IMR-90 (cell line): ENCODE measurements around the gene RPL15. TPM values are rescaled to one million over a fixed set of nuclear protein-coding genes. Genes with fewer than 3 reads are reported as not detected.

ENCODE experiments used
- ATAC-seq: fragments of 200-7000 bp; cut with Tn5 transposase; 2 replicates; pipeline ENCODE4 v1.9.1; 2020; ENCODE audit warnings: low read depth, mild to moderate bottlenecking, moderate library complexity
- BruUV-seq: library from RNA; stranded (reverse); fragments of 400-500 nt; replicated peaks from 2 replicates; lab custom pipeline; 2021; lab: Mats Ljungman, UMichigan
- CTCF ChIA-PET: fragments of 300-600 bp; formaldehyde crosslinking; extraction: SDS; loops from one replicate; lab custom pipeline; 2021; ENCODE audit warnings: antibody characterized with exemption; lab: Yijun Ruan, JAX
- POLR2A ChIA-PET: fragments of 300-600 bp; sonication (Branson Sonifier 250); formaldehyde crosslinking; loops from one replicate; lab custom pipeline; 2022; ENCODE audit warnings: antibody characterized with exemption; ENCODE audit not compliant: unreplicated experiment; lab: Charles Lee
- DNase-seq: peaks from one replicate; pipeline ENCODE4 v3.0.0; 2013
- H2AFZ ChIP-seq: replicated peaks from 2 replicates; pipeline ENCODE3; 2013; ENCODE audit warnings: low read length, mild to moderate bottlenecking; ENCODE audit not compliant: poor library complexity
- H2AK5ac ChIP-seq: 2 replicates; pipeline ENCODE4 v1.6.1; 2013; ENCODE audit warnings: low read depth, low read length, inconsistent platforms
- H2AK9ac ChIP-seq: replicated peaks from 2 replicates; pipeline ENCODE3; 2013; ENCODE audit warnings: mild to moderate bottlenecking, low read depth, low read length, moderate library complexity; ENCODE audit not compliant: poor library complexity
- H2BK120ac ChIP-seq: 2 replicates; pipeline ENCODE4 v1.6.1; 2013; ENCODE audit warnings: low read depth, low read length, inconsistent platforms
- H2BK15ac ChIP-seq: 3 replicates; pipeline ENCODE4 v1.6.1; 2013; ENCODE audit warnings: low read depth, low read length, inconsistent platforms
- H2BK20ac ChIP-seq: 2 replicates; pipeline ENCODE4 v1.6.1; 2013; ENCODE audit warnings: low read depth, mild to moderate bottlenecking, inconsistent platforms, low read length, moderate library complexity
- H2BK5ac ChIP-seq: 2 replicates; pipeline ENCODE4 v1.6.1; 2013; ENCODE audit warnings: mild to moderate bottlenecking, low read depth, low read length, inconsistent platforms; ENCODE audit not compliant: poor library complexity, severe bottlenecking
- H3K14ac ChIP-seq: replicated peaks from 2 replicates; pipeline ENCODE4 v1.6.1; 2013; ENCODE audit warnings: low read depth, low read length, inconsistent platforms
- H3K18ac ChIP-seq: 2 replicates; pipeline ENCODE4 v1.6.1; 2013; ENCODE audit warnings: low read depth, low read length, control low read depth
- H3K23ac ChIP-seq: 2 replicates; pipeline ENCODE4 v1.6.1; 2013; ENCODE audit warnings: low read depth, low read length, inconsistent platforms
- H3K27ac ChIP-seq: 2 replicates; pipeline ENCODE4 v1.5.1; 2013; ENCODE audit warnings: mild to moderate bottlenecking, control low read depth, low read length; ENCODE audit not compliant: insufficient read depth
- H3K27me3 ChIP-seq: 2 replicates; pipeline ENCODE4 v1.6.1; 2013; ENCODE audit warnings: low read length; ENCODE audit not compliant: control insufficient read depth, insufficient read depth
- H3K36me3 ChIP-seq: 2 replicates; pipeline ENCODE4 v1.6.1; 2013; ENCODE audit warnings: low read length, mixed read lengths; ENCODE audit not compliant: control insufficient read depth, insufficient read depth
- H3K4ac ChIP-seq: 2 replicates; pipeline ENCODE4 v1.6.1; 2013; ENCODE audit warnings: low read depth, low read length, inconsistent platforms
- H3K4me1 ChIP-seq: 2 replicates; pipeline ENCODE4 v1.6.1; 2013; ENCODE audit warnings: low read length, mixed read lengths; ENCODE audit not compliant: control insufficient read depth, insufficient read depth
- H3K4me2 ChIP-seq: 2 replicates; pipeline ENCODE4 v1.6.1; 2013; ENCODE audit warnings: low read depth, mild to moderate bottlenecking, control low read depth, low read length, moderate library complexity
- H3K4me3 ChIP-seq: 2 replicates; pipeline ENCODE4 v1.5.1; 2013; ENCODE audit warnings: low read depth, mild to moderate bottlenecking, control low read depth, low read length, moderate library complexity; ENCODE audit not compliant: insufficient read depth
- H3K56ac ChIP-seq: 2 replicates; pipeline ENCODE4 v1.6.1; 2013; ENCODE audit warnings: low read length, inconsistent platforms; ENCODE audit not compliant: insufficient read depth; ENCODE audit errors: extremely low read depth
- H3K79me1 ChIP-seq, 2 experiments: 2 replicates each; pipeline ENCODE4 v1.6.1; 2013; ENCODE audit warnings: low read length in 2 of 2, inconsistent platforms in 1 of 2, low read depth in 1 of 2
- H3K9ac ChIP-seq: 2 replicates; pipeline ENCODE4 v1.6.1; 2013; ENCODE audit warnings: low read depth, low read length, control low read depth
- H3K9me1 ChIP-seq: 2 replicates; pipeline ENCODE4 v1.6.1; 2013; ENCODE audit warnings: low read length, inconsistent platforms; ENCODE audit not compliant: insufficient read depth
- H3K9me3 ChIP-seq: 2 replicates; pipeline ENCODE4 v1.6.1; 2013; ENCODE audit warnings: low read length; ENCODE audit not compliant: control insufficient read depth, insufficient read depth
- H4K20me1 ChIP-seq: 2 replicates; pipeline ENCODE4 v1.6.1; 2013; ENCODE audit warnings: low read length, inconsistent platforms; ENCODE audit not compliant: insufficient read depth
- H4K5ac ChIP-seq: 2 replicates; pipeline ENCODE4 v1.6.1; 2013; ENCODE audit warnings: mild to moderate bottlenecking, low read depth, low read length, control low read depth
- H4K8ac ChIP-seq, 2 experiments: 2 replicates each; pipeline ENCODE4 v1.6.1; 2013; ENCODE audit warnings: low read depth in 2 of 2, low read length in 2 of 2, control low read depth in 1 of 2, inconsistent platforms in 1 of 2
- H4K91ac ChIP-seq: 2 replicates; pipeline ENCODE4 v1.6.1; 2013; ENCODE audit warnings: low read depth, low read length, inconsistent platforms; ENCODE audit not compliant: insufficient read depth
- BHLHE40 ChIP-seq: fragments of 150-350 bp; IDR thresholded peaks from 2 replicates; pipeline ENCODE4 v1.6.1; 2016; ENCODE audit warnings: mild to moderate bottlenecking, low read depth, low read length
- FOS ChIP-seq: fragments of 150-350 bp; IDR thresholded peaks from 2 replicates; pipeline ENCODE4 v1.6.1; 2016; ENCODE audit warnings: low read depth, low read length
- MAZ ChIP-seq: IDR thresholded peaks from 2 replicates; pipeline ENCODE4 v1.6.1; 2012; ENCODE audit warnings: low read depth, mild to moderate bottlenecking, low read length, improper control_type of control experiment, moderate library complexity, borderline replicate concordance
- MXI1 ChIP-seq: IDR thresholded peaks from 2 replicates; pipeline ENCODE4 v1.6.1; 2012; ENCODE audit warnings: low read depth, mild to moderate bottlenecking, low read length, moderate library complexity, borderline replicate concordance
- RAD21 ChIP-seq: IDR thresholded peaks from 2 replicates; pipeline ENCODE4 v1.6.1; 2012; ENCODE audit warnings: low read length, improper control_type of control experiment
- RFX5 ChIP-seq: IDR thresholded peaks from 2 replicates; pipeline ENCODE4 v1.8.0; 2012; ENCODE audit warnings: low read depth, mild to moderate bottlenecking, low read length, moderate library complexity
- SMC3 ChIP-seq: fragments of 150-350 bp; IDR thresholded peaks from 2 replicates; pipeline ENCODE4 v1.6.1; 2016; ENCODE audit warnings: low read depth, mild to moderate bottlenecking, antibody characterized with exemption, low read length, moderate library complexity
- USF2 ChIP-seq: fragments of 150-350 bp; IDR thresholded peaks from 2 replicates; pipeline ENCODE4 v1.6.1; 2017; ENCODE audit warnings: mild to moderate bottlenecking, antibody characterized with exemption, low read length, low read depth
- WGBS, 2 experiments: methylation state at CpG; one replicate each; pipeline versions ENCODE4 v1.1.5 to v1.1.7; 2013; ENCODE audit warnings: missing lambda C conversion rate in 2 of 2; ENCODE audit not compliant: insufficient read length in 1 of 2; ENCODE audit errors: extremely low coverage in 2 of 2; 5-methylcytosine and 5-hydroxymethylcytosine counted together
- dilution Hi-C: fragments of 300-500 bp; cut with HindIII; formaldehyde crosslinking; loops from one replicate; pipeline ENCODE4 v1.14.3; 2018; ENCODE audit warnings: low sequenced_read_pairs; ENCODE audit not compliant: unreplicated experiment
- in situ Hi-C: fragments of 300-500 bp; cut with MboI; formaldehyde crosslinking; loops from 3 replicates; pipeline ENCODE4 v1.14.3; 2019; ENCODE audit warnings: low sequenced_read_pairs, inconsistent platforms, mixed read lengths
- intact Hi-C: fragments of 100-400 bp; cut with micrococcal nuclease; formaldehyde crosslinking; loops from 2 replicates; pipeline ENCODE4 v1.10.0; 2022
- polyA plus RNA-seq, 3 experiments: library from polyadenylated mRNA; depleted of rRNA; stranded (reverse); fragments of >200 nt; gene quantifications; 2 replicates each; pipeline ENCODE4 v1.2.3, GENCODE V29; 2012; ENCODE audit warnings: low replicate concordance in 1 of 3
- total RNA-seq: library from RNA; depleted of rRNA; stranded (reverse); fragments of >200 nt; gene quantifications from 2 replicates; pipeline ENCODE4 v1.2.3, GENCODE V29; 2012
- TF ChIP-seq, protein P1 (sequence below): fragments of 150-350 bp; IDR thresholded peaks from 2 replicates; pipeline ENCODE4 v1.6.1; 2016; ENCODE audit warnings: low read depth, mild to moderate bottlenecking, low read length, moderate library complexity, borderline replicate concordance

Gene RPL15
- total and polyA plus RNA-seq, 2 of the 4 experiments (the other 2 are of a cell fraction) = 1,419 to 4,701 TPM

GRCh38 chr3:23926246-23926645 is 9.3 kb downstream of the RPL15 start:
- Histone ChIP-seq H3K27ac (no peak overlapping the region), H3K14ac (no peak overlapping the region), H2BK20ac (no peak overlapping the region), H4K91ac (no peak overlapping the region), H3K27me3 (no peaks in the 10 kb centered on the region), H2BK5ac (no peak overlapping the region), H3K4me3 (no peak overlapping the region), H3K4me2 (no peak overlapping the region), H2AK9ac (no peak overlapping the region), H2BK120ac (no peak overlapping the region), H3K9me3 (no peaks in the 10 kb centered on the region), H4K8ac (no peak overlapping the region), H3K23ac (no peak overlapping the region), H2BK15ac (no peak overlapping the region), H2AK5ac (no peak overlapping the region), H3K9me1 (0 out of 2 replicates have a peak, but pooled peaks cover 4% of the 10 kb centered on the region), H3K56ac (no peak overlapping the region), H3K4ac (no peak overlapping the region), H3K36me3 (peaks cover 2% of the 10 kb centered on the region; the same call in 1 of the 2 replicates), H3K4me1 (peaks cover 2% of the 10 kb centered on the region; the same call in 1 of the 2 replicates), H4K5ac (no peak overlapping the region), H2AFZ (no peak overlapping the region), H3K9ac (no peak overlapping the region), H4K20me1 (peaks cover 2% of the 10 kb centered on the region; the same call in 1 of the 2 replicates), H3K79me1 (0 out of 4 replicates have a peak, but pooled peaks cover 0 to 1% of the 10 kb centered on the region in 2 experiments), H3K18ac (no peak overlapping the region)
- no TSS peak for BruUV-seq
- intact Hi-C loops = no loop called here
- no CpG with 5 or more reads among the region's 7 CpGs for WGBS, 2 experiments
- POLR2A ChIA-PET = no interaction called here
- dilution Hi-C loops = no loop called here
- TF ChIP-seq RFX5 (no peak), RAD21 (no peak), FOS (no peak), SMC3 (no peak), MAZ (no peak), MXI1 (no peak), USF2 (no peak), BHLHE40 (no peak)
- TF ChIP-seq, protein P1, sequence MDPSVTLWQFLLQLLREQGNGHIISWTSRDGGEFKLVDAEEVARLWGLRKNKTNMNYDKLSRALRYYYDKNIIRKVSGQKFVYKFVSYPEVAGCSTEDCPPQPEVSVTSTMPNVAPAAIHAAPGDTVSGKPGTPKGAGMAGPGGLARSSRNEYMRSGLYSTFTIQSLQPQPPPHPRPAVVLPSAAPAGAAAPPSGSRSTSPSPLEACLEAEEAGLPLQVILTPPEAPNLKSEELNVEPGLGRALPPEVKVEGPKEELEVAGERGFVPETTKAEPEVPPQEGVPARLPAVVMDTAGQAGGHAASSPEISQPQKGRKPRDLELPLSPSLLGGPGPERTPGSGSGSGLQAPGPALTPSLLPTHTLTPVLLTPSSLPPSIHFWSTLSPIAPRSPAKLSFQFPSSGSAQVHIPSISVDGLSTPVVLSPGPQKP = no peak
- ATAC-seq = no peak
- in situ Hi-C loops = no loop called here
- CTCF ChIA-PET = interaction anchor here (0.6 kb wide), 1 partner anchor 715 kb away, joined by 3 read pairs; no protein-coding TSS in a partner anchor
- DNase-seq = no peak
